Brain pericyte (primary cell): ENCODE measurements around the gene RPS26.
A peak's percentile ranks its signal among the peaks of the same experiment; 100 is the strongest.

Experiments
- DNase-seq: peaks from one replicate; pipeline ENCODE4 v3.0.0-alpha.2; 2012; ENCODE audit warnings: low read depth, low spot score

The RPS26 gene

GRCh38 chr12:56078931-56079722 is 37.4 kb downstream of the RPS26 start:
- DNase-seq, result peak; percentile 29

DNA sequence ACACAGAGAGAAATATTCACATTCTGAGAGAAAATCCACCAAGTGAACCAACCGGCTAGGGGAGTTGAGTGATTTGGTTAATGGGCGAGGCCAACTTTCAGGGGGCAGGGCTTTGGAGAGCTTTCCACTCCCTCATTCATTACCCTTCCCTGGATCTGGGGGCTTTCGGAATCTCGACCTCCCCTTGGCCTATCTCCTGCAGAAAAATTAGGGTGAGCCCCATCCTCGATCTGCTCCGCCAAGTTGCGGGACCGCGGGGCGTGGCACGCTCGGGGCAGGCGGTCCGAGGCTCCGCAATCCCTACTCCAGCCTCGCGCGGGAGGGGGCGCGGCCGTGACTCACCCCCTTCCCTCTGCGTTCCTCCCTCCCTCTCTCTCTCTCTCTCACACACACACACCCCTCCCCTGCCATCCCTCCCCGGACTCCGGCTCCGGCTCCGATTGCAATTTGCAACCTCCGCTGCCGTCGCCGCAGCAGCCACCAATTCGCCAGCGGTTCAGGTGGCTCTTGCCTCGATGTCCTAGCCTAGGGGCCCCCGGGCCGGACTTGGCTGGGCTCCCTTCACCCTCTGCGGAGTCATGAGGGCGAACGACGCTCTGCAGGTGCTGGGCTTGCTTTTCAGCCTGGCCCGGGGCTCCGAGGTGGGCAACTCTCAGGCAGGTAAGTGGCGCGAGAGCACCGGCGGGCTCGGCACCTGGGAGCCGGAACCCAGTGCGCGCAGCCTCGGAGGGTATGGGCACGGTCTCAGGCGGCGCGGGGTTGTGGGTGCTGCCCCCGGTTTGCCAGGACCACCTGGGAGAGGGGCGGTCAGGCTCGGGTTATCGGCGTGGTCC is 38.2 kb downstream of the RPS26 start, which contains the start of gene ERBB3:
ERBB3 (plus strand) TSS at position 443 of the 833 bp plus-strand sequence; CDS start at position 579, 136 bp downstream.
- DNase-seq, result no peak

DNA sequence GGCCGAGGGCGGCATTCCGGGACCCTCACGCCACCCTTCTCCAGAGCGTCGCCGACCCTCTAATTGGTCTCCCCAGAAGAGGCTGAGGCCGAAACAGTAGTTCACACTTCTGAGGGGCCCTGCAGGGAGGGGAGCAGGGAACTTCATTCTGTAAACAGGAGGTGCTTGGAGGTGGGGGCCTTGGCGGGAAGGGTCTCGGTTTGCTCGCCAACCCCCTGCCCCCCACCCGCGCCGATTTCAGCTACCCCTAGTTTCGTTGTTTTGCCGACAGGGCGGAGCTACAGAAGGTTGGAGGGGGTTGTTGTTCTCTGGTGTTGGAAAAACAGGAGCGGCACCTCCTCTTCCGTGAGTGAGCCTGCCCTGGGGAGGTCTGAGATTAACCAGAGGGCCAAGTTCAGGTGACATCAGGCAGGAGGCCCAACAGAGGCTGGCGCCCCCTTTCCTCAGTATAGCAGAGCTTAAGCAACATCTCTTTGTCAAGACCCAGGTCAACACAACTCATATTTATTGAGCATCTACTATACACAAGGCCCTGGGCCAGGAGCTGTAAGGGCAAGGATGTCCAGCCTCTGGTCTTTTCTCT is 38.9 kb downstream of the RPS26 start:
- DNase-seq, result no peak

- no peak for DNase-seq
These were observed 40.0 kb downstream of the RPS26 start for GRCh38 chr12:56081393-56082347.

GRCh38 chr12:56082382-56082781 is 40.7 kb downstream of the RPS26 start:
- no peak for DNase-seq

DNA sequence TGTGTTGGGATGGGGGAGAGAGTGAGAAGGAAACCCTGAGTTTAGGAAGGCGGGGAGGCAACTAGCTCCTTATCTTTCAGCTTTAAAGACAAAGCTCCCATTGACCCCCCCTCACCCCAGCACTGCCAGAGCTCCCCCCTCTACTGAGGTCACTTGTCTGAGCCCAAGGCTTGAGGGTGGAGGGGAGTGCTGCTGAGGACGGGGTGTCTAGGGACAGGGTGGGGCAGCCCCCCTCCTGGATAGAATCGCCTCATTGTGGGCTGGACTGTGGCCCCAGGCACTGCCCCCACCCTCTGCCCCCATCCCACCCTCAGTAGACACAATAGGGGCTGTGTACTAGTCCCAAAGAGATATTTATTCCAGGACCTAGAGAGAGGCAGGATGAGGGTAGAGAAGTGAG is 41.2 kb downstream of the RPS26 start:
- DNase-seq, result no peak

DNA sequence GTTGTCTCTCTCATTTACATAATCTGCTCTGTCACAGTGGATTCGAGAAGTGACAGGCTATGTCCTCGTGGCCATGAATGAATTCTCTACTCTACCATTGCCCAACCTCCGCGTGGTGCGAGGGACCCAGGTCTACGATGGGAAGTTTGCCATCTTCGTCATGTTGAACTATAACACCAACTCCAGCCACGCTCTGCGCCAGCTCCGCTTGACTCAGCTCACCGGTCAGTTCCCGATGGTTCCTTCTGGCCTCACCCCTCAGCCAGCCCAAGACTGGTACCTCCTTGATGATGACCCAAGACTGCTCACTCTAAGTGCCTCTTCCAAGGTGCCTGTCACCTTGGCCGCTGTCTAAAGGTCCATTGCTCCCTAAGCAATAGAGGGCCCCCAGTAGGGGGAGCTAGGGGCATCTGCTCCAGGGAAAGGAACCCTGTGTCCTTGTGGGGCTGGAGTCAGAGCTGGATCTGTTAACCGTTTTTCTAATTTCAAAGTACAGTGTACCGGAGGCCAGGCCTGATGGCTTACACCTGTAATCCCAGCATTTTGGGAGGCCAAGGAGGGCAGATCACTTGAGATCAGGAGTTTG is 43.3 kb downstream of the RPS26 start:
- DNase-seq, result no peak

GRCh38 chr12:56086096-56086495 is 44.4 kb downstream of the RPS26 start:
- DNase-seq, result no peak

DNA sequence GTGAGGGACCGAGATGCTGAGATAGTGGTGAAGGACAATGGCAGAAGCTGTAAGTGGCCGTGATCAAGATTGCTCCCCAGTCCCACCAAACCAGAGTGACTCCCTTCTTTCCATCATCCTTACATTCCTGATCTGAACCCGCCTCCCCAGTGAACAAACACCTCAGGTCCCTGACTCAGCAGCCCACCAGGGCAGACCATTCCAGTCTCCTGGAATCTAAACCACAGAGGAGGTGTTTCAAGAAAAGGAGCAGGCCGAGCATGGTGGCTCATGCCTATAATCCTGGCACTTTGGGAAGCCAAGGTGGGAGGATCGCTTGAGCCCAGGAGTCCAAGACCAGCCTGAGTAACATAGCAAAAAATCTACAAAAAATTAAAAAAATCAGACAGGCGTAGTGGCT is 44.9 kb downstream of the RPS26 start:
- DNase-seq, result no peak

DNA sequence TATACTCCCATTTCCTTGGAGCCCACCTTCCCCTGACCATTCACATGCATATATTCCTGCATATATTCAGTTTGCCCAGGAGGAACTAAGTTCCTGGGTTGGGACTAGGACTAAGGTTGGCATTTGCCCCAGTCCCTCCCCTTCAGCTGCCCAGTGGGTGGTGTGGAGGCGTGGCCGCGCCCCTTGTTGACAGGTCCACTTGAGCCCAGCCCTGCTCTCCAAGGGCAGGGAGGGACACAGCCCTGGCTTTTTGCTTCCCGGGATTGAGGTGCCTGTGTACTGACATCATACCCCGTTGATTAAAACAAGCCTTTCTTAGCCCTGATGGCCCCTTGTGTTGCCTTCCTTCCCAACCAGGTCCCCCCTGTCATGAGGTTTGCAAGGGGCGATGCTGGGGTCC is 45.5 kb downstream of the RPS26 start:
- DNase-seq, result no peak
